OCI-LY1 (cell line): ENCODE measurements around the gene COMMD7.
"Not testable (repeated sequence)": the region's sequence is repeated elsewhere in the genome, so short reads cannot be mapped to it uniquely, and the experiment has no call there.

Source experiments
- H2AFZ ChIP-seq: fragments of 200-600 bp; sonication (generic), shearing (Covaris generic); 2 replicates; pipeline ENCODE4 v1.6.0; 2014; ENCODE audit warnings: antibody characterized with exemption, mild to moderate bottlenecking, low read length
- H3F3A ChIP-seq: fragments of 200-600 bp; sonication (generic), shearing (Covaris generic); 2 replicates; pipeline ENCODE4 v1.6.0; 2014; ENCODE audit warnings: mild to moderate bottlenecking, antibody characterized with exemption, low read length, moderate library complexity; ENCODE audit not compliant: insufficient read depth
- H3K27ac ChIP-seq: fragments of 200-600 bp; sonication (generic); 2 replicates; pipeline ENCODE4 v1.5.1; 2014; ENCODE audit warnings: low read length, mixed run types, mild to moderate bottlenecking, low read depth; ENCODE audit not compliant: poor library complexity, severe bottlenecking
- H3K27me3 ChIP-seq: fragments of 200-600 bp; sonication (generic); 2 replicates; pipeline ENCODE4 v1.6.0; 2014; ENCODE audit warnings: antibody characterized with exemption, mild to moderate bottlenecking, low read length, moderate library complexity; ENCODE audit not compliant: insufficient read depth
- H3K36me3 ChIP-seq: fragments of 200-600 bp; sonication (generic); 2 replicates; pipeline ENCODE4 v1.6.1; 2014; ENCODE audit warnings: mild to moderate bottlenecking, antibody characterized with exemption, low read length, moderate library complexity, mixed read lengths; ENCODE audit not compliant: insufficient read depth
- H3K4me1 ChIP-seq: fragments of 200-600 bp; sonication (generic); 2 replicates; pipeline ENCODE4 v1.5.1; 2014; ENCODE audit warnings: mild to moderate bottlenecking, low read length, moderate library complexity; ENCODE audit not compliant: insufficient read depth, severe bottlenecking
- H3K4me2 ChIP-seq: fragments of 200-600 bp; sonication (generic), shearing (Covaris generic); 2 replicates; pipeline ENCODE4 v1.6.1; 2014; ENCODE audit warnings: low read length
- H3K4me3 ChIP-seq: fragments of 200-600 bp; sonication (generic); 2 replicates; pipeline ENCODE4 v1.5.1; 2014; ENCODE audit warnings: low read length, low read depth, mild to moderate bottlenecking, mixed read lengths; ENCODE audit not compliant: poor library complexity, severe bottlenecking
- H3K79me2 ChIP-seq: fragments of 200-600 bp; shearing (Covaris generic); 2 replicates; pipeline ENCODE4 v1.6.1; 2016; ENCODE audit warnings: mixed run types, low read length, mixed read lengths; ENCODE audit not compliant: insufficient read depth
- H3K9ac ChIP-seq: fragments of 200-600 bp; sonication (generic), shearing (Covaris generic); 2 replicates; pipeline ENCODE4 v1.6.1; 2014; ENCODE audit warnings: mild to moderate bottlenecking, low read length, mixed read lengths
- H3K9me2 ChIP-seq: fragments of 200-600 bp; sonication (generic), shearing (Covaris generic); 2 replicates; pipeline ENCODE4 v1.6.1; 2014; ENCODE audit warnings: low read depth, mild to moderate bottlenecking, low read length, mixed read lengths
- H3K9me3 ChIP-seq: fragments of 200-600 bp; shearing (Covaris generic); 2 replicates; pipeline ENCODE4 v1.6.1; 2014; ENCODE audit warnings: low read length, mixed read lengths
- H4K20me1 ChIP-seq: fragments of 200-600 bp; sonication (generic), shearing (Covaris generic); 2 replicates; pipeline ENCODE4 v1.6.0; 2016; ENCODE audit warnings: mild to moderate bottlenecking, low read length; ENCODE audit not compliant: insufficient read depth
- EZH2 ChIP-seq: fragments of 200-600 bp; sonication (generic), shearing (Covaris generic); IDR thresholded peaks from 2 replicates; pipeline ENCODE4 v1.8.0; 2017; ENCODE audit warnings: borderline replicate concordance, mixed run types, mild to moderate bottlenecking, antibody characterized with exemption, low read length, moderate library complexity, mixed read lengths
- TF ChIP-seq, protein P1 (sequence below): fragments of 200-600 bp; sonication (generic), shearing (Covaris generic); IDR thresholded peaks from 2 replicates; pipeline ENCODE4 v1.5.1; 2017; ENCODE audit warnings: mild to moderate bottlenecking, antibody characterized with exemption, low read length, moderate library complexity, mixed read lengths

COMMD7 gene

DNA sequence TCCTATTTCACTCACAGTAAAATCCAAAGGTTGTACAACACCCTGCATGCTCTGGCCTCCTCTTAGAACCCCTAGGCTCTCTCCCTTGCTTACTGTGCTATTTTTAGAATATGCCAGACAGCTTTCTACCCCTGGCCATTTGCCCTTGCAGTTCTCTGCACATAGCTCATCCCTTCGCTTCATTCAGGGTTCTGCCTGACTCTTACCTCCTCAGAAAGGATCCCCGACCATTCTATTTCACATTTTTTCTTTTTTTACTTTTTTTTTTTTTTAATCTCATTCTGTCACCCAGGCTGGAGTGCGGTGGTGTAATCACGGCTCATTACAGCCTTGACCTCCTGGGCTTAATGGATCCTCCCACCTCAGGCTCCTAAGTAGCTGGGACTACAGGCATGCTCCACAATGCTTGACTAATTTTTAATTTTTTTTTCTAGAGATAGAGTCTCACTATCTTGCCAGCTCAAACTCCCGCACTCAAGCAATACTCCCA is 33.6 kb downstream of the COMMD7 start:
- Histone ChIP-seq H3K9me2 (no peaks in the 10 kb centered on the region), H3K4me1 (peaks cover 41% of the 10 kb centered on the region), H3K27me3 (no peaks in the 10 kb centered on the region), H3K79me2 (no peaks in the 10 kb centered on the region), H3K4me3 (no peak overlapping the region), H3K4me2 (peak overlapping the region; percentile 11; the same call in 1 of the 2 replicates), H3F3A (no peaks in the 10 kb centered on the region), H3K9ac (no peak overlapping the region), H3K36me3 (peaks cover 29% of the 10 kb centered on the region), H3K27ac (peak overlapping the region; percentile 85), H4K20me1 (no peaks in the 10 kb centered on the region), H3K9me3 (no peaks in the 10 kb centered on the region), H2AFZ (no peak overlapping the region; the same call in 1 of the 2 replicates)
- TF ChIP-seq, protein P1, sequence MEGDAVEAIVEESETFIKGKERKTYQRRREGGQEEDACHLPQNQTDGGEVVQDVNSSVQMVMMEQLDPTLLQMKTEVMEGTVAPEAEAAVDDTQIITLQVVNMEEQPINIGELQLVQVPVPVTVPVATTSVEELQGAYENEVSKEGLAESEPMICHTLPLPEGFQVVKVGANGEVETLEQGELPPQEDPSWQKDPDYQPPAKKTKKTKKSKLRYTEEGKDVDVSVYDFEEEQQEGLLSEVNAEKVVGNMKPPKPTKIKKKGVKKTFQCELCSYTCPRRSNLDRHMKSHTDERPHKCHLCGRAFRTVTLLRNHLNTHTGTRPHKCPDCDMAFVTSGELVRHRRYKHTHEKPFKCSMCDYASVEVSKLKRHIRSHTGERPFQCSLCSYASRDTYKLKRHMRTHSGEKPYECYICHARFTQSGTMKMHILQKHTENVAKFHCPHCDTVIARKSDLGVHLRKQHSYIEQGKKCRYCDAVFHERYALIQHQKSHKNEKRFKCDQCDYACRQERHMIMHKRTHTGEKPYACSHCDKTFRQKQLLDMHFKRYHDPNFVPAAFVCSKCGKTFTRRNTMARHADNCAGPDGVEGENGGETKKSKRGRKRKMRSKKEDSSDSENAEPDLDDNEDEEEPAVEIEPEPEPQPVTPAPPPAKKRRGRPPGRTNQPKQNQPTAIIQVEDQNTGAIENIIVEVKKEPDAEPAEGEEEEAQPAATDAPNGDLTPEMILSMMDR = no peak
- no peak for TF ChIP-seq EZH2

DNA sequence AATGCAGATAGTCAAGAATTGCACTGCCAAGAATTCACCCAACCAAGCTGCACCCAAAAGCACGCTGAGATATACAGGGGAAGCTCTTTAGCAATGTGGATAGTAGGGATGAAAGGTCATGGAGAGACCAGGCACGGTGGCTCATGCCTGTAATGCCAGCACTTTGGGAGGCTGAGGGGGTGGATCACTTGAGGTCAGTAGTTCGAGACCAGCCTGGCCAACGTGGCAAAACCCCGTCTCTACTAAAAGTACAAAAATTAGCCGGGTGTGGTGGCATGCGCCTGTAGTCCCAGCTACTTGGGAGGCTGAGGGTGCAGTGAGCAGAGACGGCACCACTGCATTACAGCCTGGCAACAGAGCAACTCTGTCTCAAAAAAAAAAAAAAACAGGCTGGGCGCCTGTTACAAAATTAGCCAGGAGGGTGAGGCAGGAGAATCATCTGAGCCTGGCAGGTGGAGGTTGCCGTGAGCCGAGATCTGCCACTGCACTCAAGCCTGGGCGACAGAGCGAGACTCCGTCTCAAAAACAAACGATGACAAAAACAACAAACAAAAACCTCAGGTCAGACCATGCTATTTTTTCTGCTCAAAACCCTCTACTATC is 34.1 kb downstream of the COMMD7 start:
- H3K27ac ChIP-seq = peak overlapping the region; percentile 85
- peak overlapping the region; percentile 11; the same call in 1 of the 2 replicates for H3K4me2 ChIP-seq

DNA sequence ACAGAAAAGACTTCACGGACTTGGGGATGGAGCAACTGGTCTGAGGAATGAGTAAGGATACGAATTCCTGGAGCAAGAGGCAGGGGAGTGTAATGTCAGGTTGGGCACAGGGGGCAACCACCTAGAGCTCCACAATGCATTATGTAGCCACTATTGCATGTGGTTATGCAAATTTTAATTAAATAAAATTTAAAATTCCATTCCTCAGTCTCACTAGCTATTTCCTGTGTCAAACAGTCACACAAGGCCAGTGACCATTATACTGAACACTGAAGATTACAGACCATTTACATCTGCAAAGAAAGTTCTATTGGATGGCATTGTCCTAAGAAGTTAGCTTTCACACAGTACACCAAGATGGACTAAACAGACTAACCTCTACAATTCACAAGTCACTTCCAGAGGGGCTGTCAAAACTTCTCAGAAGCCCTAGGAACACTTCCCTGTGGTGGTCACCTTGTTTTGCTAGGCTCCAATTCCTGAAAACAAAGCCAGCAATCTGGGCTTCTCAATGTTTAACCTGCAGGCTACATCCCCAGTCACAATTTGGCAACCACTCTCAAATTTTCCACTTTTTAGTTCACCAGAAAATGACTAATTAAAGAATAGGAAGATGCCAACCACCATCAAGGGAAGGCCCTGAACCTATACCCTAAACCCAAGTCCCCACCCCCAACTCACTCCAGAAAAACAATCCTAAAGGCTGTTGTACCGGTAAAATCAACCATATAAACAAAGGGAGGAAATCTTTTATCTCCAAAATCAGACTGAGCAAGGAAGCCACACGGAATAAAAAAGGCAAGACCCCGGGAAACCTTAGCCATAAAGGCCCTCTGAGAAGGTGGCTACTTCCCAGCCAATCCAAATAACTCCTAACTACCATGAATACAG is 35.3 kb downstream of the COMMD7 start:
- Histone ChIP-seq H3K9me3 (no peaks in the 10 kb centered on the region), H4K20me1 (no peaks in the 10 kb centered on the region), H3K4me2 (no peak overlapping the region), H3K27ac (peak overlapping the region; percentile 25), H3K79me2 (no peaks in the 10 kb centered on the region), H3K27me3 (no peaks in the 10 kb centered on the region), H3K9ac (no peak overlapping the region), H2AFZ (no peak overlapping the region), H3K36me3 (peaks cover 33% of the 10 kb centered on the region), H3K9me2 (no peaks in the 10 kb centered on the region), H3F3A (no peaks in the 10 kb centered on the region), H3K4me3 (no peak overlapping the region), H3K4me1 (peaks cover 36% of the 10 kb centered on the region)
- TF ChIP-seq, protein P1 = no peak
- TF ChIP-seq EZH2 = no peak

More for the DNA sequence above, 34.1 kb downstream of the COMMD7 start:
- H3K79me2 ChIP-seq, H3K9ac ChIP-seq, H3K4me3 ChIP-seq, H3F3A ChIP-seq, H3K9me3 ChIP-seq, H2AFZ ChIP-seq, H3K9me2 ChIP-seq, H3K27me3 ChIP-seq, H4K20me1 ChIP-seq: not testable (repeated sequence)
- Histone ChIP-seq H3K4me1 (peaks cover 41% of the 10 kb centered on the region), H3K36me3 (peaks cover 32% of the 10 kb centered on the region)
